ENCODE measurements around the gene LARGE2. TPM values are rescaled to one million over a fixed set of nuclear protein-coding genes. Genes with fewer than 3 reads are reported as not detected.

The LARGE2 gene
- total RNA-seq (2016; rRNA removed; fragmentation: Illumina TruSeq; extraction: Trizol), result 10.0 and 21.6 TPM in 2 replicates
- total RNA-seq (2016; cell fraction: cytosol; rRNA removed; fragmentation: Illumina TruSeq; extraction: Trizol; ENCODE audit: low read depth), result 14.2 and 19.1 TPM in 2 replicates
- total RNA-seq (2016; cell fraction: insoluble cytoplasmic fraction; rRNA removed; fragmentation: Illumina TruSeq; extraction: Trizol), result 7.5 and 20.4 TPM in 2 replicates
- 31.5 and 38.0 TPM in 2 replicates for total RNA-seq (2016; cell fraction: membrane; rRNA removed; fragmentation: Illumina TruSeq; extraction: Trizol)
- total RNA-seq (2016; cell fraction: nucleus; rRNA removed; fragmentation: Illumina TruSeq; extraction: Trizol), result 12.2 and 18.7 TPM in 2 replicates
- polyA plus RNA-seq (2011; rRNA removed), result 8.5 and 12.5 TPM in 2 replicates
- 6.6 and 10.9 TPM in 2 replicates for polyA plus RNA-seq (2011; cell fraction: cytosol; rRNA removed)
- 32.4 and 37.4 TPM in 2 replicates for polyA plus RNA-seq (2011; cell fraction: nucleus; rRNA removed)
- polyA plus RNA-seq (2012), result 9.6 and 9.7 TPM in 2 replicates
- 20.1 and 23.9 TPM in 2 replicates for polyA plus RNA-seq (2016; cell fraction: cytosol; fragmentation: Illumina TruSeq; extraction: Trizol; ENCODE audit: low read depth)
- 13.5 and 14.3 TPM in 2 replicates for polyA plus RNA-seq (2016; cell fraction: insoluble cytoplasmic fraction; fragmentation: Illumina TruSeq; extraction: Trizol; ENCODE audit: low read depth)
- polyA plus RNA-seq (2016; cell fraction: membrane; fragmentation: Illumina TruSeq; extraction: Trizol; ENCODE audit: low read depth), result 33.6 and 37.3 TPM in 2 replicates
- 50.8 and 52.9 TPM in 2 replicates for polyA plus RNA-seq (2016; cell fraction: nucleus; fragmentation: Illumina TruSeq; extraction: Trizol; ENCODE audit: insufficient read depth, low read depth)
- polyA minus RNA-seq (2011; rRNA and poly(A)+ RNA removed; ENCODE audit: low replicate concordance), result 15.3 TPM in 1 of 2 replicates, not detected in the other
- polyA minus RNA-seq (2011; cell fraction: cytosol; rRNA and poly(A)+ RNA removed), result 2.2 and 5.0 TPM in 2 replicates
- polyA minus RNA-seq (2011; cell fraction: nucleus; rRNA and poly(A)+ RNA removed), result 3.2 and 3.5 TPM in 2 replicates
- percentile 67 among the genes with signal in this experiment for Bru-seq, nascent RNA
- BruChase-seq, experiment 1, labeled RNA remaining after a 6-hour chase, result percentile 85 among the genes with signal in this experiment
- percentile 75 among the genes with signal in this experiment for BruChase-seq, experiment 2, labeled RNA remaining after a 2-hour chase
- long read RNA-seq, experiment 1, partial matches to known transcripts, result 2 of 2 reads
- long read RNA-seq, experiment 1, other reads (novel, unspliced or antisense), result 0 of 2 reads
- long read RNA-seq, experiment 2, transcript LARGE2-202 (14 exons, 2,516 nt), result major isoform, 13 of 56 reads
- long read RNA-seq, experiment 2, partial matches to known transcripts, result 21 of 56 reads
- long read RNA-seq, experiment 2, other reads (novel, unspliced or antisense), result 20 of 56 reads

GRCh38 chr11:45922425-45923082, at the start of gene LARGE2:
TSS of gene LARGE2 (plus strand) at chr11:45922656. CDS start at chr11:45922883, 227 bp downstream.
- H3K27me3 ChIP-seq (ENCODE audit: control insufficient read depth in 1 of 2, insufficient read depth in 2 of 2, low read length in 2 of 2), result peaks cover 0 to 1% of the 10 kb centered on the region in 2 experiments; a peak in 1 of 5 replicates
- no CpG with 5 or more reads among the region's 73 CpGs for WGBS (ENCODE audit: low lambda C conversion rate)
- H3K9me3 ChIP-seq (ENCODE audit: low read length), result no peaks in the 10 kb centered on the region
- H3K27ac ChIP-seq (ENCODE audit: extremely low read length, insufficient read depth, low read length), result peak within 1 kb of the TSS; percentile 43
- H3K4me1 ChIP-seq (ENCODE audit: insufficient read depth, low read length), result peaks cover 29% of the 10 kb centered on the region
- no peak within 1 kb of the TSS for H2AFZ ChIP-seq (ENCODE audit: low read length)
- FAIRE-seq (no peak), ATAC-seq (peak; percentile 50), DNase-seq (ENCODE audit: low spot score) (no peak)
- in situ Hi-C loops (cut with HindIII; ENCODE audit: extremely low pct_ligation_motif_present, low pct_unique_long_range_greater_than_20kb) (no loop called here), intact Hi-C loops (cut with micrococcal nuclease; ENCODE audit: unreplicated experiment) (loop anchor here (5.0 kb wide), 1 partner anchor 75 kb away; the partner anchor contains the start of gene CRY2)
- H3K4me3 ChIP-seq (replicated peaks in 1 of 3; ENCODE audit: insufficient read depth in 1 of 3, low read depth in 2 of 3, low read length in 3 of 3), result peak within 1 kb of the TSS; percentile 61 to 76 (median 62)
- no peaks in the 10 kb centered on the region for H3K79me2 ChIP-seq (ENCODE audit: insufficient read depth, low read length)
- BruUV-seq (replicated peaks), result no TSS peak
- H3K36me3 ChIP-seq (replicated peaks in 1 of 2; ENCODE audit: control insufficient read depth in 1 of 2, insufficient read depth in 2 of 2, low read length in 2 of 2), result no peaks in the 10 kb centered on the region; a peak in 1 of 5 replicates
- peak within 1 kb of the TSS; percentile 56 for H3K9ac ChIP-seq (ENCODE audit: insufficient read depth, low read depth, low read length)
- ChIA-PET POLR2A (interaction anchor here (1.2 kb wide), 2 partner anchors 8 to 320 kb away, joined by 4 to 5 read pairs; no protein-coding TSS in a partner anchor), CTCF (ENCODE audit: low intra/inter-chr PET ratio, low total read pairs) (no interaction called here)
- peak within 1 kb of the TSS; percentile 91 for H3K4me2 ChIP-seq (ENCODE audit: low read depth, low read length)
- no peaks in the 10 kb centered on the region for H4K20me1 ChIP-seq (ENCODE audit: insufficient read depth, low read length)
- TF ChIP-seq SP4 (CRISPR knock-in tag; IDR thresholded peaks at IDR 0.05) (peak; percentile 52), ZNF235 (CRISPR knock-in tag; IDR thresholded peaks at IDR 0.05; ENCODE audit: borderline replicate concordance) (peak; percentile 76; the same call in 1 of the 2 replicates), ZNF776 (CRISPR knock-in tag; IDR thresholded peaks at IDR 0.05) (0 out of 2 replicates have a peak, but pooled peaks have one; percentile 53), POGZ (CRISPR knock-in tag; IDR thresholded peaks at IDR 0.05) (peak; percentile 12; the same call in 1 of the 2 replicates), ZSCAN12 (CRISPR knock-in tag; IDR thresholded peaks at IDR 0.05) (0 out of 2 replicates have a peak, but pooled peaks have one; percentile 26), TBX2 (CRISPR knock-in tag; IDR thresholded peaks at IDR 0.05; ENCODE audit: borderline replicate concordance) (0 out of 2 replicates have a peak, but pooled peaks have one; percentile 29), ZNF784 (CRISPR knock-in tag; IDR thresholded peaks at IDR 0.05; ENCODE audit: borderline replicate concordance) (0 out of 2 replicates have a peak, but pooled peaks have one; percentile 29), MAZ (IDR thresholded peaks at IDR 0.05; ENCODE audit: borderline replicate concordance, low read depth, low read length) (no peak), MAZ (CRISPR knock-in tag; IDR thresholded peaks at IDR 0.05; ENCODE audit: low read depth) (peak; percentile 78; the same call in 1 of the 2 replicates), ZNF609 (CRISPR knock-in tag; IDR thresholded peaks at IDR 0.05; ENCODE audit: borderline replicate concordance) (peak; percentile 0; the same call in 1 of the 2 replicates), TAF1 (CRISPR knock-in tag; IDR thresholded peaks at IDR 0.05) (peak; percentile 39; the same call in 1 of the 2 replicates)

Measured in HepG2 (cell line).